K562 (cell line): ENCODE results near the gene ZDHHC5. TPM values are rescaled to one million over a fixed set of nuclear protein-coding genes. Genes with fewer than 3 reads are reported as not detected.
A peak's percentile ranks its signal among the peaks of the same experiment; 100 is the strongest.

ENCODE experiments used
- HINFP ChIP-seq: fragments of 450-650 bp; conservative IDR thresholded peaks from 2 replicates; pipeline ENCODE4 v1.6.1; 2016; ENCODE audit warnings: missing genetic modification characterization, low read depth, mild to moderate bottlenecking, control low read depth, missing compliant biosample characterization
- HOMEZ ChIP-seq: fragments of 250-450 bp; sonication (Bioruptor Pico); IDR thresholded peaks from 2 replicates; pipeline ENCODE4 v1.4.0; 2020; ENCODE audit warnings: mild to moderate bottlenecking, moderate library complexity
- MGA ChIP-seq: fragments of 450-650 bp; IDR thresholded peaks from 2 replicates; pipeline ENCODE4 v1.6.1; 2016; ENCODE audit warnings: mild to moderate bottlenecking, moderate library complexity
- PCBP2 ChIP-seq: fragments of 200-400 bp; formaldehyde crosslinking; IDR thresholded peaks from 2 replicates; pipeline ENCODE4 v1.6.1; 2018; ENCODE audit warnings: low read length, low read depth, mild to moderate bottlenecking, moderate library complexity; ENCODE audit not compliant: poor library complexity, severe bottlenecking
- SETDB1 ChIP-seq: IDR thresholded peaks from one replicate; pipeline ENCODE4 v1.6.1; 2012; ENCODE audit warnings: low read length, control low read depth, inconsistent platforms
- SLC30A9 ChIP-seq: fragments of 250-450 bp; sonication (Bioruptor Pico); IDR thresholded peaks from 2 replicates; pipeline ENCODE4 v1.8.0; 2022; ENCODE audit warnings: mild to moderate bottlenecking, moderate library complexity
- polyA plus RNA-seq, 8 experiments: library from polyadenylated mRNA; depleted of rRNA in 4 of 8; stranded (reverse) in 5 of 8; unstranded in 3 of 8; fragments of >200 nt; fragmentation: Nextera tagmentation in 2 of 8; fragmentation: Illumina TruSeq in 1 of 8; extraction: Ambion mirVana in 2 of 8; extraction: Trizol in 1 of 8; gene quantifications; 2 replicates each; pipeline versions ENCODE4 v1.2.1 to v1.2.3, GENCODE V29; 2011 to 2014; ENCODE audit warnings: inconsistent platforms in 1 of 8, missing spikeins in 1 of 8
- total RNA-seq, 7 experiments: library from RNA; depleted of rRNA in 6 of 7; stranded (reverse); fragments of >200 nt in 6 of 7; fragmentation: Illumina TruSeq in 2 of 7; extraction: Trizol in 2 of 7; gene quantifications; 2 replicates each; pipeline versions ENCODE4 v1.2.1 to v1.2.3, GENCODE V29; 2011 to 2021; ENCODE audit warnings: low replicate concordance in 1 of 7
- TF ChIP-seq, protein P1 (sequence below): fragments of 450-650 bp; IDR thresholded peaks from 2 replicates; pipeline ENCODE4 v1.6.1; 2017; ENCODE audit warnings: antibody characterized with exemption, mild to moderate bottlenecking

The ZDHHC5 gene
- total and polyA plus RNA-seq, 9 of the 15 experiments (the other 6 are each of a cell fraction or from before 2014, with no cell fraction given): 3.8 to 64.2 (median 35.9) TPM

- TF ChIP-seq PCBP2: no peak
- TF ChIP-seq SETDB1: peak; percentile 53
- TF ChIP-seq SLC30A9 (CRISPR knock-in tag): no peak
- no peak; the same call in 1 of the 2 replicates for TF ChIP-seq MGA
- TF ChIP-seq, protein P1, sequence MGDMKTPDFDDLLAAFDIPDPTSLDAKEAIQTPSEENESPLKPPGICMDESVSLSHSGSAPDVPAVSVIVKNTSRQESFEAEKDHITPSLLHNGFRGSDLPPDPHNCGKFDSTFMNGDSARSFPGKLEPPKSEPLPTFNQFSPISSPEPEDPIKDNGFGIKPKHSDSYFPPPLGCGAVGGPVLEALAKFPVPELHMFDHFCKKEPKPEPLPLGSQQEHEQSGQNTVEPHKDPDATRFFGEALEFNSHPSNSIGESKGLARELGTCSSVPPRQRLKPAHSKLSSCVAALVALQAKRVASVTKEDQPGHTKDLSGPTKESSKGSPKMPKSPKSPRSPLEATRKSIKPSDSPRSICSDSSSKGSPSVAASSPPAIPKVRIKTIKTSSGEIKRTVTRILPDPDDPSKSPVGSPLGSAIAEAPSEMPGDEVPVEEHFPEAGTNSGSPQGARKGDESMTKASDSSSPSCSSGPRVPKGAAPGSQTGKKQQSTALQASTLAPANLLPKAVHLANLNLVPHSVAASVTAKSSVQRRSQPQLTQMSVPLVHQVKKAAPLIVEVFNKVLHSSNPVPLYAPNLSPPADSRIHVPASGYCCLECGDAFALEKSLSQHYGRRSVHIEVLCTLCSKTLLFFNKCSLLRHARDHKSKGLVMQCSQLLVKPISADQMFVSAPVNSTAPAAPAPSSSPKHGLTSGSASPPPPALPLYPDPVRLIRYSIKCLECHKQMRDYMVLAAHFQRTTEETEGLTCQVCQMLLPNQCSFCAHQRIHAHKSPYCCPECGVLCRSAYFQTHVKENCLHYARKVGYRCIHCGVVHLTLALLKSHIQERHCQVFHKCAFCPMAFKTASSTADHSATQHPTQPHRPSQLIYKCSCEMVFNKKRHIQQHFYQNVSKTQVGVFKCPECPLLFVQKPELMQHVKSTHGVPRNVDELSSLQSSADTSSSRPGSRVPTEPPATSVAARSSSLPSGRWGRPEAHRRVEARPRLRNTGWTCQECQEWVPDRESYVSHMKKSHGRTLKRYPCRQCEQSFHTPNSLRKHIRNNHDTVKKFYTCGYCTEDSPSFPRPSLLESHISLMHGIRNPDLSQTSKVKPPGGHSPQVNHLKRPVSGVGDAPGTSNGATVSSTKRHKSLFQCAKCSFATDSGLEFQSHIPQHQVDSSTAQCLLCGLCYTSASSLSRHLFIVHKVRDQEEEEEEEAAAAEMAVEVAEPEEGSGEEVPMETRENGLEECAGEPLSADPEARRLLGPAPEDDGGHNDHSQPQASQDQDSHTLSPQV: 0 out of 2 replicates have a peak, but pooled peaks have one; percentile 45
- TF ChIP-seq HOMEZ: no peak
- TF ChIP-seq HINFP (tag): no peak
Observed at GRCh38 chr11:57667736-57668433, at the start of gene ZDHHC5 (continued).
